Endothelial cell of umbilical vein (primary cell): Measurements from ENCODE around the gene KSR1. TPM values are rescaled to one million over a fixed set of nuclear protein-coding genes. Genes with fewer than 3 reads are reported as not detected.

ENCODE experiments used
- BruUV-seq: library from RNA; stranded (reverse); fragments of 400-500 nt; replicated peaks from 2 replicates; lab custom pipeline; 2021; lab: Mats Ljungman, UMichigan
- CTCF ChIA-PET: fragments of 300-600, 350-600 bp; sonication (Branson Sonifier 250); formaldehyde crosslinking; loops from one replicate; lab custom pipeline; 2021; ENCODE audit warnings: antibody characterized with exemption, inconsistent platforms; lab: Charles Lee
- POLR2A ChIA-PET: fragments of 300-600, 350-600 bp; sonication (Branson Sonifier 250); formaldehyde crosslinking; loops from one replicate; lab custom pipeline; 2021; ENCODE audit warnings: antibody characterized with exemption, inconsistent platforms; lab: Charles Lee
- DNase-seq: peaks from one replicate; pipeline ENCODE4 v3.0.0-alpha.2; 2011; ENCODE audit warnings: low read depth, low spot score
- FAIRE-seq: peaks from 2 replicates; lab custom pipeline; 2011; peaks lifted over from hg19 to GRCh38; lab: Jason Lieb, UNC
- H2AFZ ChIP-seq: 2 replicates; pipeline ENCODE4 v1.6.0; 2012; ENCODE audit warnings: low read depth, low read length, control low read depth, inconsistent platforms
- H3K27ac ChIP-seq: 2 replicates; pipeline ENCODE4 v1.5.1; 2011; ENCODE audit warnings: low read depth, mild to moderate bottlenecking, control low read depth, low read length, moderate library complexity; ENCODE audit not compliant: insufficient read depth
- H3K27me3 ChIP-seq, 2 experiments: 2 replicates each; pipeline versions ENCODE4 v1.6.0 to v1.6.1; 2011; ENCODE audit warnings: low read length in 2 of 2, mixed read lengths in 1 of 2; ENCODE audit not compliant: control insufficient read depth in 2 of 2, insufficient read depth in 2 of 2
- H3K36me3 ChIP-seq, 2 experiments: 2 replicates in 1 of 2; 3 replicates in 1 of 2; pipeline ENCODE4 v1.5.1; 2011; ENCODE audit warnings: low read length in 2 of 2, mild to moderate bottlenecking in 1 of 2, moderate library complexity in 1 of 2; ENCODE audit not compliant: control insufficient read depth in 2 of 2, insufficient read depth in 2 of 2; ENCODE audit errors: extremely low read depth in 1 of 2
- H3K4me1 ChIP-seq: 3 replicates; pipeline ENCODE4 v1.5.1; 2011; ENCODE audit warnings: mild to moderate bottlenecking, low read length; ENCODE audit not compliant: control insufficient read depth, insufficient read depth; ENCODE audit errors: extremely low read depth
- H3K4me2 ChIP-seq: 2 replicates; pipeline ENCODE4 v1.6.1; 2011; ENCODE audit warnings: low read length, control low read depth, mixed read lengths; ENCODE audit not compliant: insufficient read depth
- H3K4me3 ChIP-seq, 3 experiments: fragments of 200-600 bp in 1 of 3; sonication (generic), shearing (Covaris generic) in 1 of 3; replicated peaks in 1 of 3; 2 replicates each; pipeline ENCODE4 v1.5.1; 2011 to 2016; ENCODE audit warnings: control low read depth in 3 of 3, low read length in 3 of 3, mild to moderate bottlenecking in 2 of 3, inconsistent platforms in 1 of 3, low read depth in 1 of 3, moderate library complexity in 1 of 3; ENCODE audit not compliant: insufficient read depth in 1 of 3
- H3K79me2 ChIP-seq: 2 replicates; pipeline ENCODE4 v1.6.0; 2012; ENCODE audit warnings: low read length, inconsistent platforms; ENCODE audit not compliant: control insufficient read depth, insufficient read depth
- H3K9ac ChIP-seq: replicated peaks from 2 replicates; pipeline ENCODE3; 2011; ENCODE audit warnings: low read length, control low read depth; ENCODE audit not compliant: insufficient read depth; ENCODE audit errors: extremely low read depth
- H3K9me1 ChIP-seq: replicated peaks from 3 replicates; pipeline ENCODE4 v1.6.0; 2011; ENCODE audit warnings: mild to moderate bottlenecking, low read length; ENCODE audit not compliant: control insufficient read depth, insufficient read depth; ENCODE audit errors: extremely low read depth
- H3K9me3 ChIP-seq: replicated peaks from 2 replicates; pipeline ENCODE4 v1.5.1; 2012; ENCODE audit warnings: low read length, inconsistent platforms; ENCODE audit not compliant: control insufficient read depth, insufficient read depth
- H4K20me1 ChIP-seq: replicated peaks from 2 replicates; pipeline ENCODE3; 2011; ENCODE audit warnings: mild to moderate bottlenecking, low read length; ENCODE audit not compliant: control insufficient read depth, insufficient read depth; ENCODE audit errors: extremely low read depth
- CTCF ChIP-seq, 2 donors: IDR thresholded peaks; 1 replicate in 1 of 2; 2 replicates in 1 of 2; pipeline ENCODE4 v1.5.1; 2011; ENCODE audit warnings: low read length in 2 of 2, mild to moderate bottlenecking in 2 of 2, moderate library complexity in 2 of 2, control low read depth in 1 of 2, inconsistent platforms in 1 of 2, low read depth in 1 of 2; ENCODE audit not compliant: insufficient read depth in 1 of 2; ENCODE audit errors: extremely low read depth in 1 of 2
- EZH2 ChIP-seq: IDR thresholded peaks from 2 replicates; pipeline ENCODE4 v1.6.1; 2012; ENCODE audit warnings: borderline replicate concordance, low read depth, mild to moderate bottlenecking, moderate library complexity, low read length, inconsistent platforms; ENCODE audit not compliant: severe bottlenecking
- FOS ChIP-seq: IDR thresholded peaks from 2 replicates; pipeline ENCODE4 v1.6.1; 2011; ENCODE audit warnings: mild to moderate bottlenecking, low read length, moderate library complexity, borderline replicate concordance; ENCODE audit not compliant: insufficient read depth
- GATA2 ChIP-seq: IDR thresholded peaks from 2 replicates; pipeline ENCODE4 v1.7.0; 2011; ENCODE audit warnings: low read depth, mild to moderate bottlenecking, moderate library complexity, mixed read lengths, low read length; ENCODE audit not compliant: insufficient read length, insufficient read depth
- JUN ChIP-seq: IDR thresholded peaks from 2 replicates; pipeline ENCODE4 v1.6.1; 2011; ENCODE audit warnings: borderline replicate concordance, low read depth; ENCODE audit not compliant: insufficient read length, insufficient read depth
- MAX ChIP-seq: IDR thresholded peaks from 2 replicates; pipeline ENCODE4 v1.6.1; 2011; ENCODE audit not compliant: insufficient read depth, insufficient read length
- MYC ChIP-seq: IDR thresholded peaks from one replicate; pipeline ENCODE4 v1.6.1; 2011; ENCODE audit warnings: mild to moderate bottlenecking, low read depth, low read length
- POLR2A ChIP-seq: IDR thresholded peaks from 2 replicates; pipeline ENCODE4 v1.6.1; 2012; ENCODE audit warnings: low read depth, mild to moderate bottlenecking, control low read depth, low read length
- POLR2AphosphoS5 ChIP-seq: IDR thresholded peaks from 2 replicates; pipeline ENCODE4 v1.6.1; 2012; ENCODE audit warnings: low read depth, mild to moderate bottlenecking, control low read depth, low read length, moderate library complexity; ENCODE audit not compliant: insufficient read depth
- dilution Hi-C: fragments of 300-500 bp; cut with MboI; formaldehyde crosslinking; loops from one replicate; pipeline ENCODE4 v1.15.0; 2019; ENCODE audit warnings: low sequenced_read_pairs; ENCODE audit not compliant: extremely low pct_ligation_motif_present
- intact Hi-C: fragments of 100-400 bp; cut with micrococcal nuclease; formaldehyde crosslinking; loops from one replicate; pipeline ENCODE4 v1.10.0; 2022
- polyA plus RNA-seq, 4 experiments: library from polyadenylated mRNA; depleted of rRNA in 3 of 4; stranded (reverse) in 3 of 4; unstranded in 1 of 4; fragments of >200 nt; gene quantifications; 2 replicates each; pipeline versions ENCODE4 v1.2.1 to v1.2.3, GENCODE V29; 2011 to 2012; ENCODE audit warnings: missing spikeins in 1 of 4
- total RNA-seq: library from RNA; stranded (reverse); gene quantifications from 2 replicates; pipeline ENCODE4 v1.2.3, GENCODE V29; 2021

Gene KSR1
- total and polyA plus RNA-seq, 2 donors (not counting 3 experiments of a cell fraction or from before 2014, with no cell fraction given), result 35.4 to 80.2 TPM

GRCh38 chr17:27657620-27658019 lies 201.4 kb downstream of the KSR1 start:
- H3K79me2 ChIP-seq, result no peaks in the 10 kb centered on the region

More at GRCh38 chr17:27657620-27658019, 201.4 kb downstream of the KSR1 start:
- FAIRE-seq, result peak; percentile 60
- H3K9me1 ChIP-seq, result no peaks in the 10 kb centered on the region
- TF ChIP-seq CTCF (IDR thresholded peaks at IDR 0.05; ENCODE audit: extremely low read depth in 1 of 2, insufficient read depth in 1 of 2, low read depth in 1 of 2, low read length in 2 of 2) (no peak), EZH2 (no peak), MAX (no peak), GATA2 (no peak), MYC (no peak), FOS (no peak), POLR2AphosphoS5 (no peak), POLR2A (no peak), JUN (no peak)
- no peaks in the 10 kb centered on the region for H3K36me3 ChIP-seq
- H3K27ac ChIP-seq, result no peak overlapping the region
- H2AFZ ChIP-seq, result no peak overlapping the region
- POLR2A ChIA-PET, result no interaction called here
- H3K9ac ChIP-seq, result no peak overlapping the region
- H3K4me2 ChIP-seq, result no peak overlapping the region
- BruUV-seq, result no TSS peak
- no peaks in the 10 kb centered on the region for H4K20me1 ChIP-seq
- dilution Hi-C loops, result no loop called here
- CTCF ChIA-PET, result interaction anchor here (1.0 to 9.2 kb wide), 4 partner anchors 25 to 222 kb away, joined by 3 to 262 read pairs (median 4); no protein-coding TSS in a partner anchor
- H3K27me3 ChIP-seq, result no peaks in the 10 kb centered on the region
- no peak overlapping the region for H3K4me3 ChIP-seq
- H3K4me1 ChIP-seq, result no peaks in the 10 kb centered on the region
- peak; percentile 14 for DNase-seq
- intact Hi-C loops, result no loop called here
- no peaks in the 10 kb centered on the region for H3K9me3 ChIP-seq
